NOMO-1 (cell line): ENCODE data around the gene SZT2.

Experiments used
- DNase-seq, 2 experiments: peaks; one replicate each; lab custom pipeline; 2025; ENCODE audit not compliant: unreplicated experiment in 2 of 2; lab: John Stamatoyannopoulos, UW

SZT2 gene

GRCh38 chr1:43421976-43422750, 32.5 kb downstream of the SZT2 start:
- DNase-seq: no peak

DNA sequence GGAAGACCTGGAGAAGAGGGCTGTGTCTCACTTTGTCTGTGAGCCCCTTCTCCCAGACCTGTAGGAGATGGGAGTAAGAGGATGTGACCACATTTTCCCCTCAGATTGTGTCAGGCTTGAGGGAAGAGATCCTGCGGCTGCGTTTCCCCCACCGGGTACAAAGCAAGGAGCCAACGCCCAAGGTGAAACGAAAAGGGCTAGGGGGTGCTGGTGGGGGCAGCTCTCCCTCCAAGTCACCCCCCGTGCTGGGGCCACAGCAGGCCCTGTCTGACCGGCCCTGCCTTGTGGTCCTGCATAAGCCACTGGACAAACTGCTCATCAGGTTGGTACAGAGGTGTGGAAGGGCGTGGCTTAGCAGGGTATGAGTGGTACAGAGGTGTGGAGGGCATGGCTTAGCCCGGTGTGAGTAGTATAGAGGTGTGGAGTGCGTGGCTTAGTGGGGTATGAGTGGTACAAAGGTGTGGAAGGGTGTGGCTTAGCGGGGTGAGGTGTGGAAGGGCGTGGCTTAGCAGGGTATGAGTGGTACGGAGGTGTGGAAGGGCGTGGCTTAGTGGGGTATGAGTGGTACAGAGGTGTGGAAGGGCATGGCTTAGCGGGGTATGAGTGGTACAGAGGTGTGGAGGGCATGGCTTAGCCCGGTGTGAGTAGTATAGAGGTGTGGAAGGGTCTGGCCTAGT, 33.4 kb downstream of the SZT2 start:
- no peak for DNase-seq

- no peak for DNase-seq
Observed at GRCh38 chr1:43423672-43424550, 34.2 kb downstream of the SZT2 start.

- no peak for DNase-seq
Observed at GRCh38 chr1:43425045-43425444, 35.3 kb downstream of the SZT2 start.

GRCh38 chr1:43426221-43426620, 36.5 kb downstream of the SZT2 start:
- DNase-seq: no peak

DNA sequence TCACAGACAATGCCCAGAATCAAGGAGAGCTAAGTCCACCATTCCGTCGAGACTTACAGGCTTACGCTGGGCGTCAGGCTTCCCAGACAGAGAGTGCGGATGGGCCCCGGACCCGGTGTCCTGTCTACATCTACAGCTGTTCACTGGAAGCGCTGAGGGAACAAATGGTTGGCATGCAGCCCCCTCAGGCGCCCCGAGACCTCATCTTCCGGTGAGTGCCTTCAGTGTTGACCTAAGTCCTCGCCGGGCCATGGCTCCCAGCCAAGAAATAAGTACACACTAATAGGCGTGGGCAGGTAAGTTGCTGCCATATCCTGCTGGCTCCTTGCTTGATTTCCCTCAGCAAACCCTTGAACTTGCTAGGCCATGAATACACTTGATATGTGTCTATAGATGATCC, 37.8 kb downstream of the SZT2 start:
- no peak for DNase-seq

GRCh38 chr1:43427941-43428340, 38.2 kb downstream of the SZT2 start:
- DNase-seq: no peak

DNA sequence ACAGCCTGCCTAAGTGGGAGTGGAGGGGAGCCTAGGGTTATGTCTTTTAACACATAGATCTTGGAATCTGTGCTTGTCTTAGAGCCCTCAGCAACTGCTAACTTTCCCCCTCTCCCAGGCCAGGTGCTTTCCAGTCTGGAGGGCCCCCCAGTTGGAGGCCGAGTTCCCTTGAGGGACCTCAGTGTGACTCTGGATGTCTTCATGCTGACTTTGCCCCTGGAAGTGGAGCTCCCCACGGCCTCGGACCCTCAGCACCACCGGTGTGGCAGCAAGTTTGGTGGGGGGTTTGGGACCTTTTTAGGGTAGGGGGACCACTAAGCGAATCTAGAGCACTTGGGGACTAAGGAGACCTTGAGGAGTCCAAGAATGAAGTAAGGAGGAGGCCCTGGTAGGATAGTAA, 41.1 kb downstream of the SZT2 start:
- no peak for DNase-seq

DNA sequence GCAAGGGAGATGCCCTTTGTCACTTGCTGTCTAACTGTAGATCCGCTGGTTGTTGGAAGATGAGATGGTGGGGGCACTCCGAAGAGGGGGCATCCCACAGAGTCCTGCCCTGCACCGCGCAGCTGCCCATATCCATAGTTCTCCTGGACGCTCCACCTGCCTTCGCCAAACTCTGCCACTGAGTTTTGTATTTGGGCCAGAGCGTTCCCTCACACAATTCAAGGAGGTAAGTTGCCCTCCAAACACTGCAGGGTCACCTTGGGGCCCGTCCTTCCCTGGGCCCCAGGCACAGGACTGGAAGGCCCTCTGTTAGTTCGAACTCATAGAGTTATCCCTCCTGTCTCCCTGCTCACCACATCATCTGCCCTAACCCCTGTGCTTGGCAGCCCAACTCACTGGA, 42.0 kb downstream of the SZT2 start:
- DNase-seq: no peak

DNA sequence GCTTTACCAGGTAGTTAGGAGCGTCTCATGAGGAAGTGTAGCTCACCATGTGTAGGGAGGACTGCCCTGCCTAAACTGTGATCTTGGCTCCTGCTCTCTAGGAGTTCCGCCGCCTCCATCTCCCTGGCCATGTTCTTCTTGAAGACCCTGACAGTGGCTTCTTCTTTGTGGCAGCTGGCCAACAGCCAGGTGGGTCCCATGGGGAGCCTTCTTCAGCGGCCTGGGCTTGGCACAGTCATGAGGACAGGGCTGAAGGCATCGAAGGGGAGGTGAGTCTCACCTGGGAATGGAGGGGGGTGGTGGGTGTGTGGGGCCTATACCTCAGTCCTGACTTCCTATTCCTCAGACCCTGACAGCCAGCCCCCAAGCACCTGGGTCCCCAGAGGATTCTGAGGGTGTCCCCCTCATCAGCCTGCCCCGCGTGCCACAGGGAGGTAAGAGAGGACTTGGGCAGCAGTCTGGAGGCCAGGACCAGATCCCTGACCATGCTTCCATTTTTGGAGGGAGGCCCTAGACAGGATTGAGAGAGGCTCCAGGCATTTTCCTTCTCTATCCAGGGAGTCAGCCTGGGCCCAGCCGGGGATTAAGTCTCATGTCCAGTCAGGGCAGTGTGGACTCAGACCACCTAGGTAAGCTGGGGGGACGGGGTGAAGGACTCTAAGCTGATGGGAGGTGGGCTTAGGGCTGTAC, 42.6 kb downstream of the SZT2 start:
- DNase-seq: no peak

- no peak for DNase-seq
Observed at GRCh38 chr1:43432907-43433306, 43.2 kb downstream of the SZT2 start.

GRCh38 chr1:43434256-43434655, 44.6 kb downstream of the SZT2 start:
- DNase-seq: no peak

GRCh38 chr1:43435146-43436145, 45.7 kb downstream of the SZT2 start:
- DNase-seq: no peak

- no peak for DNase-seq
Observed at GRCh38 chr1:43436371-43436770, 46.7 kb downstream of the SZT2 start.

DNA sequence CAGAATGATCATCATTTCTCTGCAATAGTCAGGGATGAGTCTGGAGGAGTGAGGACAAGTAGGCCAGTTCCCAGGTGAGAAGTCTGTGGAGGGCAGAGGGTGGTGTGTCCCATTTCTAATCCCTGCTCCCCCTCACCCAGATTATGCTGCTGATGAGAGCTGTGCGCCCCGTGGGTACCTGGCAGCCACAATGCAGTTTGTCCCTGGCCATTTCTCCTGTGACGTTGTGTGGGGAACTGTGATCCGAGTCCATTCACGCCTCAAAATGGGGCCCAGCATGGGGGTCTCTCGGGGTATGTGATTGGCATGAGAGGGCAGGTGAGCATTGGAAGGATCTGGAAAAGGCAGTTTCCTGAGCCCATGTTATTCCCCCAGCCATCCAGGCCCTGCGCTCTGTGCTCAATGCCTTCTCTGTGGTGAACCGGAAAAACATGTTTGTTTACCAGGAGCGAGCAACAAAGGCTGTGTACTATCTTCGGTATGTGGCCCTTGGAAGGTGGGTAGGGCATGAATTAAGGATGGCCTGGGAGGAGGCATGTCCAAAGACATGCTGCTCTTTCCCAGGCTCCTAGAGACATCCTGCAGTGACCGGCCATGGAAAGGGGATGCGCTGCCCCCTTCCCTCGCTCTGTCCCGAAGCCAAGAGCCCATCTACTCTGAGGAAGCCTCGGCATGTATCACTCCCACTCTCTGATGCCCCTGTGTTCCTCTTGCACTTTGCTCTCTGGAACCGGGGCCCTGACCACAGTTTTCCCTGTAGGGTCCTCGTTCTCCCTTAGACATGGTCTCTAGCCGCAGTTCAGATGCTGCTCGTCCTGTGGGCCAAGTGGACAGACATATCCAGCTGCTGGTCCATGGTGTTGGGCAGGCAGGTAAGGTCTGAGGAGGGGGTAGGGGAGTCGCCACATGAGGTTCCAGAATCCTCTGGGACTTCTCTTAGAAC, 47.6 kb downstream of the SZT2 start:
- DNase-seq: no peak

GRCh38 chr1:43438006-43438405, 48.3 kb downstream of the SZT2 start:
- no peak for DNase-seq

- DNase-seq: no peak
Observed at GRCh38 chr1:43438576-43438952, 48.9 kb downstream of the SZT2 start.

GRCh38 chr1:43438953-43439581, 49.4 kb downstream of the SZT2 start:
- DNase-seq: no peak
